ENCODE data around the gene HACD2. TPM values are rescaled to one million over a fixed set of nuclear protein-coding genes. Genes with fewer than 3 reads are reported as not detected.

Gene HACD2
- total RNA-seq, 2 donors from 2014 or later = 18.8 to 22.6 TPM

GRCh38 chr3:123449102-123449996 is 135.5 kb downstream of the HACD2 start:
- H3K4me1 ChIP-seq (ENCODE audit: control insufficient read depth in 1 of 2, low read depth in 2 of 2) = peaks cover 6 to 19% of the 10 kb centered on the region in 2 donors

DNA sequence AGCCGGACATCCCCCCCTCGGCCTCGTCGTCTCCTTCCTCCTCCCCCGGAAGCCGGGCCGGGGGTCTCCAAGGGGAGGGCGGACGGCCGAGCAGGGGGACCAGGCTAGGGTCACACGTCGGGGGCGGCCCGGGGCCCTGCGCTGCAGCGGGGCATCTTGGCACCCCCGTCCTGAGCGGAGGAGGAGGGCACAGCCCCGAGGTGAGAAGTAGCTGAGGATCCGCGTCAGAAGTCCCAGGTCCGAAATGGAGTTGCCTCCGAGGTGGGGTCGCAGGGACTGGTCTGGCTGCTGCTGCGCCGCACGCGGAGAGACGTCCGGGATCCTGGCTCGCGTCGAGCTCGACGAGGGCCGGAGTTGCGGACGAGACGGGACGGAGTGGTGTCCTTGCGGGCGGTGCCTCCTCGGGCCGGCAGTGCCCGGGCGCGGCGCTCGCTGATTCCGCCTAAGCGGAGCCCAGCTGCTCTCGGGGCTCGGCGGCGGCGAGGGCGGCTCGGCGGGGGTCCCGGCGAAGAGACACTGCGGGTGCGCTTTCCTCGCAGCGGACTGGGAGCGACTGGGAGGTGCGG is 136.2 kb downstream of the HACD2 start, which contains the start of gene ADCY5:
TSS of gene ADCY5 (minus strand) at position 555 of the 566 bp plus-strand sequence. CDS start at position 10, 545 bp downstream.
- ATAC-seq (ENCODE audit: insufficient number of reproducible peaks, low FRiP score, low read depth) (no peak), DNase-seq (ENCODE audit: low spot score) (no peak)
- Histone ChIP-seq H3K27me3 (replicated peaks; ENCODE audit: insufficient read depth) (no peaks in the 10 kb centered on the region), H3K27ac (peak within 1 kb of the TSS; percentile 88 to 93), H3K9me3 (no peaks in the 10 kb centered on the region), H3K4me3 (peak within 1 kb of the TSS; percentile 89), H3K4me1 (ENCODE audit: control insufficient read depth in 1 of 2, low read depth in 2 of 2) (peaks cover 7 to 26% of the 10 kb centered on the region in 2 donors), H3K36me3 (no peaks in the 10 kb centered on the region)
- TF ChIP-seq, protein P1, sequence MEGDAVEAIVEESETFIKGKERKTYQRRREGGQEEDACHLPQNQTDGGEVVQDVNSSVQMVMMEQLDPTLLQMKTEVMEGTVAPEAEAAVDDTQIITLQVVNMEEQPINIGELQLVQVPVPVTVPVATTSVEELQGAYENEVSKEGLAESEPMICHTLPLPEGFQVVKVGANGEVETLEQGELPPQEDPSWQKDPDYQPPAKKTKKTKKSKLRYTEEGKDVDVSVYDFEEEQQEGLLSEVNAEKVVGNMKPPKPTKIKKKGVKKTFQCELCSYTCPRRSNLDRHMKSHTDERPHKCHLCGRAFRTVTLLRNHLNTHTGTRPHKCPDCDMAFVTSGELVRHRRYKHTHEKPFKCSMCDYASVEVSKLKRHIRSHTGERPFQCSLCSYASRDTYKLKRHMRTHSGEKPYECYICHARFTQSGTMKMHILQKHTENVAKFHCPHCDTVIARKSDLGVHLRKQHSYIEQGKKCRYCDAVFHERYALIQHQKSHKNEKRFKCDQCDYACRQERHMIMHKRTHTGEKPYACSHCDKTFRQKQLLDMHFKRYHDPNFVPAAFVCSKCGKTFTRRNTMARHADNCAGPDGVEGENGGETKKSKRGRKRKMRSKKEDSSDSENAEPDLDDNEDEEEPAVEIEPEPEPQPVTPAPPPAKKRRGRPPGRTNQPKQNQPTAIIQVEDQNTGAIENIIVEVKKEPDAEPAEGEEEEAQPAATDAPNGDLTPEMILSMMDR (IDR thresholded peaks at IDR 0.05) = no peak

More at GRCh38 chr3:123449102-123449996, 135.5 kb downstream of the HACD2 start:
- Histone ChIP-seq H3K9me3 (no peaks in the 10 kb centered on the region), H3K4me3 (peak overlapping the region; percentile 89), H3K27ac (peak overlapping the region; percentile 88 to 93), H3K27me3 (replicated peaks; ENCODE audit: insufficient read depth) (no peaks in the 10 kb centered on the region), H3K36me3 (no peaks in the 10 kb centered on the region)
- no peak for DNase-seq (ENCODE audit: low spot score)
- TF ChIP-seq, protein P1 (IDR thresholded peaks at IDR 0.05) = no peak
- ATAC-seq (ENCODE audit: insufficient number of reproducible peaks, low FRiP score, low read depth) = peak; percentile 6

GRCh38 chr3:123447749-123448517 is 136.9 kb downstream of the HACD2 start:
- ATAC-seq (ENCODE audit: insufficient number of reproducible peaks, low FRiP score, low read depth) = no peak
- no peak for DNase-seq (ENCODE audit: low spot score)
- Histone ChIP-seq H3K27ac (peak overlapping the region; percentile 88 to 93), H3K4me3 (peak overlapping the region; percentile 89), H3K4me1 (ENCODE audit: control insufficient read depth in 1 of 2, low read depth in 2 of 2) (peaks cover 7 to 32% of the 10 kb centered on the region in 2 donors), H3K27me3 (replicated peaks; ENCODE audit: insufficient read depth) (no peaks in the 10 kb centered on the region), H3K36me3 (no peaks in the 10 kb centered on the region), H3K9me3 (no peaks in the 10 kb centered on the region)
- TF ChIP-seq, protein P1 (IDR thresholded peaks at IDR 0.05) = no peak

GRCh38 chr3:123447416-123447748 is 137.5 kb downstream of the HACD2 start:
- Histone ChIP-seq H3K9me3 (no peaks in the 10 kb centered on the region), H3K27ac (peak overlapping the region; percentile 74 to 81), H3K4me3 (peak overlapping the region; percentile 89), H3K27me3 (replicated peaks; ENCODE audit: insufficient read depth) (no peaks in the 10 kb centered on the region), H3K36me3 (no peaks in the 10 kb centered on the region), H3K4me1 (ENCODE audit: control insufficient read depth in 1 of 2, low read depth in 2 of 2) (peaks cover 7 to 38% of the 10 kb centered on the region in 2 donors)
- ATAC-seq (ENCODE audit: insufficient number of reproducible peaks, low FRiP score, low read depth) = no peak
- DNase-seq (ENCODE audit: low spot score) = no peak
- TF ChIP-seq, protein P1 (IDR thresholded peaks at IDR 0.05) = no peak

Data from thoracic aorta (tissue), 2 donors.